Smooth muscle cell (in vitro differentiated cells): ENCODE measurements around the gene DIDO1. TPM values are rescaled to one million over a fixed set of nuclear protein-coding genes. Genes with fewer than 3 reads are reported as not detected.

Source experiments
- DNase-seq: peaks from one replicate; lab custom pipeline; 2025; ENCODE audit not compliant: unreplicated experiment; lab: John Stamatoyannopoulos, UW
- H2AFZ ChIP-seq: fragments of 200-600 bp; sonication (generic); 2 replicates; pipeline ENCODE4 v1.6.0; 2016; ENCODE audit warnings: antibody characterized with exemption, low read depth, mild to moderate bottlenecking
- H3F3A ChIP-seq: fragments of 200-600 bp; sonication (generic); 2 replicates; pipeline ENCODE4 v1.6.0; 2017; ENCODE audit warnings: antibody characterized with exemption, low read depth
- H3K27ac ChIP-seq: fragments of 200-600 bp; sonication (generic); 2 replicates; pipeline ENCODE4 v1.5.1; 2016; ENCODE audit warnings: low read depth, mild to moderate bottlenecking
- H3K27me3 ChIP-seq: fragments of 200-600 bp; sonication (generic); 2 replicates; pipeline ENCODE4 v1.6.1; 2016; ENCODE audit warnings: low read depth, mild to moderate bottlenecking
- H3K36me3 ChIP-seq: fragments of 200-600 bp; sonication (generic); 2 replicates; pipeline ENCODE4 v1.5.1; 2016; ENCODE audit warnings: low read depth
- H3K4me1 ChIP-seq: fragments of 200-600 bp; sonication (generic); 2 replicates; pipeline ENCODE4 v1.5.1; 2016; ENCODE audit warnings: low read depth
- H3K4me2 ChIP-seq: fragments of 200-600 bp; sonication (generic); 2 replicates; pipeline ENCODE4 v1.6.0; 2016; ENCODE audit warnings: mild to moderate bottlenecking
- H3K4me3 ChIP-seq: fragments of 200-600 bp; sonication (generic); 2 replicates; pipeline ENCODE4 v1.5.1; 2016; ENCODE audit warnings: mild to moderate bottlenecking
- H3K79me2 ChIP-seq: fragments of 200-600 bp; sonication (generic); 2 replicates; pipeline ENCODE4 v1.6.0; 2016; ENCODE audit warnings: low read depth, mild to moderate bottlenecking
- H3K9ac ChIP-seq: fragments of 200-600 bp; sonication (generic); 2 replicates; pipeline ENCODE4 v1.6.0; 2016; ENCODE audit warnings: low read depth
- H3K9me3 ChIP-seq: fragments of 200-600 bp; sonication (generic); replicated peaks from 2 replicates; pipeline ENCODE4 v1.5.1; 2016; ENCODE audit warnings: low read depth
- H4K20me1 ChIP-seq: fragments of 200-600 bp; sonication (generic); 2 replicates; pipeline ENCODE4 v1.6.0; 2016; ENCODE audit warnings: low read depth
- CTCF ChIP-seq: fragments of 200-600 bp; sonication (generic); IDR thresholded peaks from 2 replicates; pipeline ENCODE4 v1.5.1; 2017; ENCODE audit warnings: borderline replicate concordance, mild to moderate bottlenecking, antibody characterized with exemption; ENCODE audit not compliant: insufficient read depth, poor library complexity, severe bottlenecking
- WGBS: methylation state at CpG from one replicate; pipeline ENCODE4 v1.1.7; 2016; ENCODE audit warnings: low lambda C conversion rate; 5-methylcytosine and 5-hydroxymethylcytosine counted together
- polyA plus RNA-seq: library from polyadenylated mRNA; unstranded; fragments of >200 nt; fragmentation: Nextera tagmentation; extraction: Ambion mirVana; gene quantifications from 2 replicates; pipeline ENCODE4 v1.2.1, GENCODE V29; 2016
- total RNA-seq: library from RNA; depleted of rRNA; stranded (reverse); fragments of >200 nt; gene quantifications from 2 replicates; pipeline ENCODE4 v1.2.3, GENCODE V29; 2014

Gene DIDO1
- total and polyA plus RNA-seq, 2 experiments from 2014 or later: 16.0 to 25.8 TPM

GRCh38 chr20:62838128-62838891 lies 88.0 kb downstream of the DIDO1 start:
- WGBS: 95% methylated on average over 27 of the region's 27 CpGs
- Histone ChIP-seq H3K36me3 (no peaks in the 10 kb centered on the region), H3K79me2 (no peaks in the 10 kb centered on the region), H3F3A (no peaks in the 10 kb centered on the region), H3K4me2 (no peak overlapping the region), H3K27me3 (no peaks in the 10 kb centered on the region), H3K9me3 (no peaks in the 10 kb centered on the region), H3K27ac (no peak overlapping the region), H2AFZ (no peak overlapping the region), H3K4me1 (no peaks in the 10 kb centered on the region), H4K20me1 (no peaks in the 10 kb centered on the region), H3K9ac (no peak overlapping the region), H3K4me3 (no peak overlapping the region)
- no peak for TF ChIP-seq CTCF
- no peak for DNase-seq

GRCh38 chr20:62837790-62838127 lies 88.5 kb downstream of the DIDO1 start:
- no peaks in the 10 kb centered on the region for H3K27me3 ChIP-seq
- no peak overlapping the region for H2AFZ ChIP-seq
- no peak for TF ChIP-seq CTCF
- no peaks in the 10 kb centered on the region for H4K20me1 ChIP-seq
- no peaks in the 10 kb centered on the region for H3K9me3 ChIP-seq
- 93% methylated on average over 8 of the region's 8 CpGs for WGBS
- H3K79me2 ChIP-seq: no peaks in the 10 kb centered on the region
- no peak overlapping the region for H3K9ac ChIP-seq
- no peak overlapping the region for H3K4me3 ChIP-seq
- no peak for DNase-seq
- H3F3A ChIP-seq: no peaks in the 10 kb centered on the region
- H3K4me2 ChIP-seq: no peak overlapping the region
- H3K4me1 ChIP-seq: no peaks in the 10 kb centered on the region
- H3K36me3 ChIP-seq: no peaks in the 10 kb centered on the region
- no peak overlapping the region for H3K27ac ChIP-seq

GRCh38 chr20:62836967-62837490 lies 89.3 kb downstream of the DIDO1 start:
- DNase-seq: no peak
- H3K27ac ChIP-seq: no peak overlapping the region
- H3K4me1 ChIP-seq: no peaks in the 10 kb centered on the region
- H3K4me2 ChIP-seq: no peak overlapping the region
- 96% methylated on average over 19 of the region's 19 CpGs for WGBS
- no peaks in the 10 kb centered on the region for H3K9me3 ChIP-seq
- H3K36me3 ChIP-seq: no peaks in the 10 kb centered on the region
- no peak overlapping the region for H3K9ac ChIP-seq
- H2AFZ ChIP-seq: no peak overlapping the region
- no peaks in the 10 kb centered on the region for H4K20me1 ChIP-seq
- no peak overlapping the region for H3K4me3 ChIP-seq
- no peak for TF ChIP-seq CTCF
- no peaks in the 10 kb centered on the region for H3K79me2 ChIP-seq
- H3F3A ChIP-seq: no peaks in the 10 kb centered on the region
- no peaks in the 10 kb centered on the region for H3K27me3 ChIP-seq
